A673 (cell line): ENCODE data around the gene CDHR1.

ENCODE experiments used
- CTCF ChIP-seq: fragments of 300-800, 200-600 bp; sonication (generic); conservative IDR thresholded peaks from 2 replicates; pipeline ENCODE4 v1.5.1; 2017; ENCODE audit warnings: low read depth, mild to moderate bottlenecking, antibody characterized with exemption, low read length, moderate library complexity, mixed read lengths
- EZH2 ChIP-seq: fragments of 200-600 bp; sonication (generic); IDR thresholded peaks from 2 replicates; pipeline ENCODE4 v1.6.1; 2017; ENCODE audit warnings: borderline replicate concordance, low read depth, mild to moderate bottlenecking, mixed read lengths, antibody characterized with exemption, low read length; ENCODE audit not compliant: poor library complexity, severe bottlenecking

GRCh38 chr10:84196083-84196482, 1.7 kb downstream of the CDHR1 start:
- no peak for TF ChIP-seq CTCF
- no peak for TF ChIP-seq EZH2
